ENCODE results near the gene SLC24A3.

Gene SLC24A3

DNA sequence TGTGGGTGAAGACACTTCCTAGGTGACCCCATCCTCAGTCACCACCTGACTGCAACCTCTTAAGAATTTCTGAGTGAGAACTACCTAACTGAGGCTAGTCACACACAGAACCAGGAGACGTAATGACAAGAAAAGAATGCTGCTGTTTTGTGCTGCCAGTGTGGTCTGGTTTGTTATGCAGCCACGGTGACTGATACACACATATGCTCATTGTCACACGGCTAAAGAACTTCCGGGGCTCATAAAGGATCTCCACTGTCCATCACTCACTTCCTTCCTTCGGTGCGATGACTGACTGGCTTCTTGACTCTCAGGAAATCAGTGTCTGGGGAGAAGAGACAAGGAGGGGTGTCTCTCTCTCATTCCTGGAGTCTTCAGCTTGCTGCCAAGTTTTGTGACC is 88.0 kb downstream of the SLC24A3 start:
- TF ChIP-seq, protein P1, sequence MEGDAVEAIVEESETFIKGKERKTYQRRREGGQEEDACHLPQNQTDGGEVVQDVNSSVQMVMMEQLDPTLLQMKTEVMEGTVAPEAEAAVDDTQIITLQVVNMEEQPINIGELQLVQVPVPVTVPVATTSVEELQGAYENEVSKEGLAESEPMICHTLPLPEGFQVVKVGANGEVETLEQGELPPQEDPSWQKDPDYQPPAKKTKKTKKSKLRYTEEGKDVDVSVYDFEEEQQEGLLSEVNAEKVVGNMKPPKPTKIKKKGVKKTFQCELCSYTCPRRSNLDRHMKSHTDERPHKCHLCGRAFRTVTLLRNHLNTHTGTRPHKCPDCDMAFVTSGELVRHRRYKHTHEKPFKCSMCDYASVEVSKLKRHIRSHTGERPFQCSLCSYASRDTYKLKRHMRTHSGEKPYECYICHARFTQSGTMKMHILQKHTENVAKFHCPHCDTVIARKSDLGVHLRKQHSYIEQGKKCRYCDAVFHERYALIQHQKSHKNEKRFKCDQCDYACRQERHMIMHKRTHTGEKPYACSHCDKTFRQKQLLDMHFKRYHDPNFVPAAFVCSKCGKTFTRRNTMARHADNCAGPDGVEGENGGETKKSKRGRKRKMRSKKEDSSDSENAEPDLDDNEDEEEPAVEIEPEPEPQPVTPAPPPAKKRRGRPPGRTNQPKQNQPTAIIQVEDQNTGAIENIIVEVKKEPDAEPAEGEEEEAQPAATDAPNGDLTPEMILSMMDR (IDR thresholded peaks at IDR 0.05; ENCODE audit: unreplicated experiment in 3 of 3): no peak
- Mint-ChIP-seq H3K4me1 (peaks cover 22% of the 10 kb centered on the region), H3K4me3 (no peak overlapping the region), H3K27ac (no peak overlapping the region), H3K36me3 (ENCODE audit: low read depth) (no peaks in the 10 kb centered on the region), H3K27me3 (ENCODE audit: low read depth) (no peaks in the 10 kb centered on the region), H3K9me3 (peaks cover 5% of the 10 kb centered on the region)

DNA sequence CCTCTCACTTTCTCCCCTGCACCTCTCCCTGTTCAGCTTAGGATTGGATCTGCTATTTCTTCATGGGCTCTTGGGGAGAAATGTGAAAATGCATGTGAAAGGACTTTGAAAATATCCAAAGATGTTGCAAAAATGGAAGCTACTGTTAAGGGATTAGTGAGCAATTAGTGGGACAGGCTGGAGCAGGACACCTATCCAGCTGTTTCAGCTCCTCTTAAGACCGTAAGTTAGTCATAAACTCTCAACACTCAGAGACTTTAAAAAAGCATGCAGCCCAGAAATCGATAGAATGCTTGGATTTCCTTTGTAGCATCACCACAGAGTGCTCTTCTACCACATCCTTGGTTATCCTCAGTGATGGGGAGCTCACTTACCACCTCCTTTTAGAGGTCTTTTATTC is 88.7 kb downstream of the SLC24A3 start:
- Mint-ChIP-seq H3K9me3 (peaks cover 5% of the 10 kb centered on the region), H3K36me3 (ENCODE audit: low read depth) (no peaks in the 10 kb centered on the region), H3K27ac (no peak overlapping the region), H3K27me3 (ENCODE audit: low read depth) (no peaks in the 10 kb centered on the region), H3K4me3 (no peak overlapping the region), H3K4me1 (peaks cover 23% of the 10 kb centered on the region)
- TF ChIP-seq, protein P1 (IDR thresholded peaks at IDR 0.05; ENCODE audit: unreplicated experiment in 3 of 3): no peak

DNA sequence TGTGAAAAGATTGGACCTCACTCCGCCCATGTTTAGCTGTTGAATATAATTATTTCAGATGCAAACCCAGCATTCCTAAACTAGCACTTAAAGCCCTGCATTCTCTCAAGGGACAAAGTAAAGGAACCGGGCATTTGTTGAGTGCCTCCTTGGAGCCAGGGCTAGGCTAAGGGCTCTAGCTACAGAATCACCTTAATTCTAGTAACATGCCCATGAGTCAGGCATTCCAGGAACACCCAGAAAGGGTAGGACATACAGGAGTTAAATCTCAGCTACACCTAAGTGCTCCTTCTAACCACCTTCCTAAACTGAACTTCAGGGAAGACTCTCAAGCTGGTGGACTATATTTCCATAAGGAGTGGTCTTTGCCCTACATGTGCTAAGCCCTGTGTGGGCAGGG is 89.4 kb downstream of the SLC24A3 start:
- Mint-ChIP-seq H3K36me3 (ENCODE audit: low read depth) (no peaks in the 10 kb centered on the region), H3K4me1 (peaks cover 23% of the 10 kb centered on the region), H3K9me3 (peaks cover 5% of the 10 kb centered on the region), H3K4me3 (no peak overlapping the region), H3K27me3 (ENCODE audit: low read depth) (no peaks in the 10 kb centered on the region), H3K27ac (no peak overlapping the region)
- TF ChIP-seq, protein P1 (IDR thresholded peaks at IDR 0.05; ENCODE audit: unreplicated experiment in 3 of 3): no peak

DNA sequence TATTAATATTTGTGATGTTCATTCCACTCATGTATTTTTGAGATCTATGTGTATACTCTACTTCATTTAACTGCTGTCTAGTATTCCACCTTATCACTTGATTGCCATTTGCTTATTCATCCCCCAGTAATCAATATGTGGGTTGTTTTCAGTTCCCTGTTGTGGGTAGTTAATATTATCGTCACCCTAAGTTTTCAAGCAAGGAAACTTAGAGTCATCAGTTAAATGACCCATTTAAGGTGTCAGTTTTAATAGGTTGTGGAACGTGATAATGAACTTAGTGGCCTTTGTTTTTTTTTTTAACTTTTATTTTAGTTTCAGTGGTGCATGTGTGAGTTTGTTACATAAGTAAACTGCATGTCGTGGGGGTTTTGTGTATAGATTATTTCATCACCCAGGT is 90.3 kb downstream of the SLC24A3 start:
- H3K4me3 Mint-ChIP-seq: no peak overlapping the region
- TF ChIP-seq, protein P1 (IDR thresholded peaks at IDR 0.05; ENCODE audit: unreplicated experiment in 3 of 3): no peak
- H3K4me1 Mint-ChIP-seq: peaks cover 23% of the 10 kb centered on the region
- H3K9me3 Mint-ChIP-seq: peaks cover 4% of the 10 kb centered on the region
- no peaks in the 10 kb centered on the region for H3K27me3 Mint-ChIP-seq (ENCODE audit: low read depth)
- H3K27ac Mint-ChIP-seq: no peak overlapping the region
- no peaks in the 10 kb centered on the region for H3K36me3 Mint-ChIP-seq (ENCODE audit: low read depth)

DNA sequence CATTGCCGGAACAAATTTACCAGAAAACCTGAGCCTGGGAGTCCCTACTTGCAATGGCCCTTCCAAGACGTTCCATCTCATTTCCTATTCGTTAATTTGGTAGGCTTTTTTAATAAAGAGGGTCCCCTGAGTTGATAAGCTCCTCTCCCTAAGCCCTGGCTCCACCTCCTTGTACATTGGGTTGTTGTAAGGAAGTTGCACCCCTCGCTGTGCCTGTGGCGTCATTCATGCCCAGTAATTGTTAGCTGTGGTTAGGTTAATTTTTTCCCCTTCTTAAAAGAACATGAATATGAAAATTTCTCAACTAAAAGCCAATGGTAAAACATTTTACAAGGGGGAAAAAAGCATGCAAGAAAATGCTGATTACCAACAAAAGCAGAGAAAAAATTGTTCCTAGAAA is 91.9 kb downstream of the SLC24A3 start:
- TF ChIP-seq, protein P1 (IDR thresholded peaks at IDR 0.05; ENCODE audit: unreplicated experiment in 3 of 3): no peak
- Mint-ChIP-seq H3K9me3 (peaks cover 3% of the 10 kb centered on the region), H3K27ac (no peak overlapping the region), H3K4me1 (peaks cover 23% of the 10 kb centered on the region), H3K36me3 (ENCODE audit: low read depth) (no peaks in the 10 kb centered on the region), H3K4me3 (no peak overlapping the region), H3K27me3 (ENCODE audit: low read depth) (no peaks in the 10 kb centered on the region)

DNA sequence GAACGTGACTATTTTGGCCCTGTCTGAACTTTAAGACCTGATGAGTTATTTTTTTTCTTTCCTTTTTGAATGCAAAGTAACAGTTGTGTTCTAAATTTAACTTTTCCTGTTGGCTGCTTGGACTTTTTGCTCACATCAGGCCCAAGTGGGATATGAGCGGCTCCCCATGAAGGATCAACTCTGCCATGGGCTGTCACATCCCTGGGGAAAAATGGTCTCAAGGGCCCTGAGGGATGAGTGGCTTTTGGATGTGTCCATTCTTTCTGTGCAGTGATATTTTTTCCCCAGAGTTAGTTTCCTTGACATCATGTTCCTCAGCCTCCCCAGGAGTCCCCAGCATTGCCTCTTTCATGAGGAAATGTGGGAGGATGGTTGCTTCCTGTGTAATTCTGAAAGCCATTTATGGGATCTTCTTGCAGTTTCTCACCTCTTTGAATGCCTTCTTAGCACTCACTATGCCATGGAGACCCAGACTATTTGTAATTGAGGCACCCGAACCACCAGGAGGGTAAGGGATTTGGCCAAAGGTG is 92.5 kb downstream of the SLC24A3 start:
- Mint-ChIP-seq H3K36me3 (ENCODE audit: low read depth) (no peaks in the 10 kb centered on the region), H3K4me3 (no peak overlapping the region), H3K27me3 (ENCODE audit: low read depth) (no peaks in the 10 kb centered on the region), H3K27ac (peak overlapping the region in 1 of 3 experiments; percentile 43), H3K4me1 (peaks cover 23% of the 10 kb centered on the region), H3K9me3 (peaks cover 3% of the 10 kb centered on the region)
- TF ChIP-seq, protein P1 (IDR thresholded peaks at IDR 0.05; ENCODE audit: unreplicated experiment in 3 of 3): no peak

All from nephron (organoid).